Hepatocyte (in vitro differentiated cells): ENCODE results near the gene RNF13. TPM values are rescaled to one million over a fixed set of nuclear protein-coding genes. Genes with fewer than 3 reads are reported as not detected.

Experiments
- DNase-seq: peaks from one replicate; pipeline ENCODE4 v3.0.0-alpha.2; 2016; ENCODE audit warnings: low spot score
- H2AFZ ChIP-seq: fragments of 200-600 bp; sonication (generic); 2 replicates; pipeline ENCODE4 v1.6.0; 2016; ENCODE audit warnings: antibody characterized with exemption, mild to moderate bottlenecking
- H3K27ac ChIP-seq: fragments of 200-600 bp; sonication (generic); 2 replicates; pipeline ENCODE4 v1.5.1; 2016; ENCODE audit warnings: mild to moderate bottlenecking
- H3K27me3 ChIP-seq: fragments of 200-600 bp; sonication (generic); 2 replicates; pipeline ENCODE4 v1.6.1; 2016
- H3K36me3 ChIP-seq: fragments of 200-600 bp; sonication (generic); replicated peaks from 2 replicates; pipeline ENCODE4 v1.5.1; 2016; ENCODE audit warnings: low read depth; ENCODE audit not compliant: insufficient read depth
- H3K4me1 ChIP-seq: fragments of 200-600 bp; sonication (generic); 2 replicates; pipeline ENCODE4 v1.5.1; 2016; ENCODE audit warnings: mild to moderate bottlenecking, moderate library complexity; ENCODE audit not compliant: insufficient read depth
- H3K4me2 ChIP-seq: fragments of 200-600 bp; sonication (generic); 2 replicates; pipeline ENCODE4 v1.6.0; 2016
- H3K4me3 ChIP-seq: fragments of 200-600 bp; sonication (generic); 2 replicates; pipeline ENCODE4 v1.5.1; 2016; ENCODE audit warnings: mild to moderate bottlenecking
- H3K79me2 ChIP-seq: fragments of 200-600 bp; sonication (generic); 2 replicates; pipeline ENCODE4 v1.6.0; 2017; ENCODE audit warnings: mild to moderate bottlenecking
- H3K9me2 ChIP-seq: fragments of 200-600 bp; sonication (generic); replicated peaks from 2 replicates; pipeline ENCODE4 v1.6.0; 2017; ENCODE audit warnings: mild to moderate bottlenecking; ENCODE audit not compliant: insufficient read depth
- H3K9me3 ChIP-seq: fragments of 200-600 bp; sonication (generic); 2 replicates; pipeline ENCODE4 v1.5.1; 2016; ENCODE audit warnings: low read depth, mild to moderate bottlenecking
- H4K20me1 ChIP-seq: fragments of 200-600 bp; sonication (generic); 2 replicates; pipeline ENCODE4 v1.6.0; 2016; ENCODE audit warnings: mild to moderate bottlenecking; ENCODE audit not compliant: insufficient read depth, poor library complexity, severe bottlenecking
- CTCF ChIP-seq: fragments of 200-600 bp; sonication (generic); IDR thresholded peaks from 2 replicates; pipeline ENCODE4 v1.5.1; 2016; ENCODE audit warnings: antibody characterized with exemption, mild to moderate bottlenecking; ENCODE audit not compliant: poor library complexity
- EZH2 ChIP-seq: fragments of 200-600 bp; sonication (generic); IDR thresholded peaks from 2 replicates; pipeline ENCODE4 v1.6.1; 2016; ENCODE audit warnings: antibody characterized with exemption, mild to moderate bottlenecking, borderline replicate concordance
- EZH2phosphoT487 ChIP-seq: fragments of 200-600 bp; sonication (generic); IDR thresholded peaks from one replicate; pipeline ENCODE4 v1.6.1; 2018; ENCODE audit warnings: antibody characterized with exemption, mild to moderate bottlenecking, low read depth, moderate library complexity; ENCODE audit not compliant: unreplicated experiment, severe bottlenecking
- WGBS: methylation state at CpG from one replicate; pipeline ENCODE4 v1.1.6; 2016; ENCODE audit warnings: low lambda C conversion rate; ENCODE audit errors: missing lambda C conversion rate; 5-methylcytosine and 5-hydroxymethylcytosine counted together
- polyA plus RNA-seq: library from polyadenylated mRNA; unstranded; fragments of >200 nt; fragmentation: Nextera tagmentation; extraction: Ambion mirVana; gene quantifications from 2 replicates; pipeline ENCODE4 v1.2.1, GENCODE V29; 2016
- total RNA-seq: library from RNA; depleted of rRNA; stranded (reverse); fragments of >200 nt; gene quantifications from 2 replicates; pipeline ENCODE4 v1.2.3, GENCODE V29; 2014

RNF13 gene
- total and polyA plus RNA-seq, 2 experiments from 2014 or later, result 66.1 to 81.0 TPM

GRCh38 chr3:149800693-149801092 lies 12.3 kb upstream of the RNF13 start:
- WGBS, result 96% methylated on average over 8 of the region's 8 CpGs
- Histone ChIP-seq H3K27me3 (no peaks in the 10 kb centered on the region), H3K9me2 (no peaks in the 10 kb centered on the region), H3K4me3 (no peak overlapping the region), H3K79me2 (no peaks in the 10 kb centered on the region), H3K4me2 (no peak overlapping the region), H3K9me3 (no peaks in the 10 kb centered on the region), H2AFZ (no peak overlapping the region), H4K20me1 (no peaks in the 10 kb centered on the region), H3K4me1 (no peaks in the 10 kb centered on the region), H3K27ac (no peak overlapping the region), H3K36me3 (no peaks in the 10 kb centered on the region)
- TF ChIP-seq EZH2, result no peak
- no peak for TF ChIP-seq CTCF
- TF ChIP-seq EZH2phosphoT487, result no peak
- no peak for DNase-seq

GRCh38 chr3:149801195-149801594 lies 11.8 kb upstream of the RNF13 start:
- Histone ChIP-seq H3K9me3 (no peaks in the 10 kb centered on the region), H3K79me2 (no peaks in the 10 kb centered on the region), H3K9me2 (no peaks in the 10 kb centered on the region), H3K27ac (no peak overlapping the region), H2AFZ (no peak overlapping the region), H3K4me2 (no peak overlapping the region), H3K27me3 (no peaks in the 10 kb centered on the region), H3K4me1 (no peaks in the 10 kb centered on the region), H3K36me3 (no peaks in the 10 kb centered on the region), H3K4me3 (no peak overlapping the region), H4K20me1 (no peaks in the 10 kb centered on the region)
- no peak for DNase-seq
- TF ChIP-seq EZH2 (no peak), EZH2phosphoT487 (no peak), CTCF (no peak)
- 76% methylated on average over 1 of the region's 1 CpG for WGBS

GRCh38 chr3:149801639-149802038 lies 11.4 kb upstream of the RNF13 start:
- no peaks in the 10 kb centered on the region for H3K9me2 ChIP-seq

More at GRCh38 chr3:149801639-149802038, 11.4 kb upstream of the RNF13 start:
- Histone ChIP-seq H3K9me3 (no peaks in the 10 kb centered on the region), H3K27me3 (no peaks in the 10 kb centered on the region), H4K20me1 (no peaks in the 10 kb centered on the region), H3K4me3 (no peak overlapping the region), H3K79me2 (no peaks in the 10 kb centered on the region), H3K36me3 (no peaks in the 10 kb centered on the region), H3K4me1 (no peaks in the 10 kb centered on the region), H3K4me2 (no peak overlapping the region), H2AFZ (no peak overlapping the region), H3K27ac (no peak overlapping the region)
- TF ChIP-seq EZH2 (no peak), CTCF (no peak), EZH2phosphoT487 (no peak)
- WGBS, result 57% methylated on average over 5 of the region's 5 CpGs
- DNase-seq, result no peak
